PC-9 (cell line): ENCODE data around the gene HOXA5. TPM values are rescaled to one million over a fixed set of nuclear protein-coding genes. Genes with fewer than 3 reads are reported as not detected.

Experiments used
- BruUV-seq: library from RNA; stranded (reverse); fragments of 400-500 nt; replicated peaks from 2 replicates; lab custom pipeline; 2021; lab: Mats Ljungman, UMichigan
- CTCF ChIA-PET: fragments of 300-600 bp; sonication (Branson Sonifier 250); formaldehyde crosslinking; loops from one replicate; lab custom pipeline; 2022; ENCODE audit warnings: antibody characterized with exemption; lab: Charles Lee
- POLR2A ChIA-PET: fragments of 300-600 bp; sonication (Branson Sonifier 250); formaldehyde crosslinking; loops from one replicate; lab custom pipeline; 2022; ENCODE audit warnings: antibody characterized with exemption; ENCODE audit not compliant: unreplicated experiment; lab: Charles Lee
- DNase-seq, 2 experiments: peaks; one replicate each; pipeline versions ENCODE4 v3.0.0 to v3.0.0-alpha.2; 2015 to 2022; ENCODE audit warnings: mixed read lengths in 1 of 2
- H2AFZ ChIP-seq: fragments of 200-600 bp; sonication (generic); 2 replicates; pipeline ENCODE4 v1.8.1; 2017; ENCODE audit warnings: antibody characterized with exemption
- H3F3A ChIP-seq: fragments of 200-600 bp; sonication (generic); 2 replicates; pipeline ENCODE4 v1.8.1; 2017; ENCODE audit warnings: antibody characterized with exemption, mild to moderate bottlenecking, low read depth; ENCODE audit not compliant: insufficient read depth
- H3K27ac ChIP-seq: fragments of 200-600 bp; sonication (generic); 2 replicates; pipeline ENCODE4 v1.6.1; 2016; ENCODE audit warnings: mixed run types
- H3K27me3 ChIP-seq: fragments of 200-600 bp; sonication (generic); 2 replicates; pipeline ENCODE4 v1.6.1; 2016; ENCODE audit warnings: low read depth, mixed run types; ENCODE audit not compliant: insufficient read depth
- H3K36me3 ChIP-seq: fragments of 200-600 bp; sonication (generic); 2 replicates; pipeline ENCODE4 v1.6.1; 2016; ENCODE audit warnings: low read depth, mixed run types
- H3K4me1 ChIP-seq: fragments of 200-600 bp; sonication (generic); replicated peaks from 2 replicates; pipeline ENCODE4 v1.6.1; 2016; ENCODE audit warnings: mixed run types; ENCODE audit not compliant: insufficient read depth
- H3K4me2 ChIP-seq: fragments of 200-600 bp; sonication (generic); 2 replicates; pipeline ENCODE4 v1.6.1; 2017; ENCODE audit warnings: mixed run types
- H3K4me3 ChIP-seq: fragments of 200-600 bp; sonication (generic); 2 replicates; pipeline ENCODE4 v1.6.1; 2016; ENCODE audit warnings: mixed run types
- H3K79me2 ChIP-seq: fragments of 200-600 bp; sonication (generic); 2 replicates; pipeline ENCODE4 v1.6.1; 2017; ENCODE audit warnings: low read depth, mixed run types
- H3K9me2 ChIP-seq: fragments of 200-600 bp; sonication (generic); 2 replicates; pipeline ENCODE4 v1.8.1; 2017; ENCODE audit warnings: mild to moderate bottlenecking; ENCODE audit not compliant: insufficient read depth
- H3K9me3 ChIP-seq: fragments of 200-600 bp; sonication (generic); 2 replicates; pipeline ENCODE4 v1.8.1; 2016; ENCODE audit warnings: low read depth; ENCODE audit not compliant: insufficient read depth
- H4K20me1 ChIP-seq: fragments of 200-600 bp; sonication (generic); 2 replicates; pipeline ENCODE4 v1.8.1; 2017; ENCODE audit not compliant: insufficient read depth
- CTCF ChIP-seq: fragments of 200-600 bp; sonication (generic); conservative IDR thresholded peaks from 2 replicates; pipeline ENCODE4 v1.6.1; 2017; ENCODE audit warnings: mixed run types, antibody characterized with exemption, mild to moderate bottlenecking, moderate library complexity
- EZH2 ChIP-seq: fragments of 200-600 bp; sonication (generic); IDR thresholded peaks from 2 replicates; pipeline ENCODE4 v1.8.0; 2017; ENCODE audit warnings: antibody characterized with exemption, low read depth
- intact Hi-C: fragments of 100-400 bp; cut with micrococcal nuclease; formaldehyde crosslinking; loops from one replicate; pipeline ENCODE4 v1.10.0; 2022; ENCODE audit not compliant: unreplicated experiment
- total RNA-seq: library from RNA; stranded (reverse); gene quantifications from 2 replicates; pipeline ENCODE4 v1.2.3, GENCODE V29; 2021

The HOXA5 gene
- total RNA-seq, 1 experiment from 2014 or later, result 1.0 TPM

- POLR2A ChIA-PET, result no interaction called here
- peaks cover 9% of the 10 kb centered on the region for H3K4me1 ChIP-seq
- CTCF ChIA-PET, result interaction anchor here (0.6 kb wide), 1 partner anchor 387 kb away, joined by 4 read pairs; no protein-coding TSS in a partner anchor
- H3K27ac ChIP-seq, result no peak overlapping the region
- TF ChIP-seq CTCF, result no peak
- no peaks in the 10 kb centered on the region for H3K9me2 ChIP-seq
- H4K20me1 ChIP-seq, result no peaks in the 10 kb centered on the region
- no peaks in the 10 kb centered on the region for H3K27me3 ChIP-seq
- no peak overlapping the region for H3K4me2 ChIP-seq
- no TSS peak for BruUV-seq
- H3K4me3 ChIP-seq, result no peak overlapping the region
- intact Hi-C loops, result no loop called here
- no peaks in the 10 kb centered on the region for H3K9me3 ChIP-seq
- DNase-seq, result no peak
- H2AFZ ChIP-seq, result no peak overlapping the region
- peaks cover 10% of the 10 kb centered on the region for H3K79me2 ChIP-seq
- peaks cover 16% of the 10 kb centered on the region for H3K36me3 ChIP-seq
- H3F3A ChIP-seq, result peaks cover 32% of the 10 kb centered on the region
Observed at GRCh38 chr7:27123007-27123476, 20.4 kb downstream of the HOXA5 start.

- intact Hi-C loops, result no loop called here
- Histone ChIP-seq H3K9me3 (no peaks in the 10 kb centered on the region), H2AFZ (no peak overlapping the region), H3K27me3 (no peaks in the 10 kb centered on the region), H3K4me1 (peaks cover 10% of the 10 kb centered on the region), H3K79me2 (peaks cover 17% of the 10 kb centered on the region), H3K4me2 (no peak overlapping the region), H3K27ac (no peak overlapping the region), H3K36me3 (peaks cover 22% of the 10 kb centered on the region), H4K20me1 (no peaks in the 10 kb centered on the region), H3K9me2 (no peaks in the 10 kb centered on the region), H3K4me3 (no peak overlapping the region), H3F3A (peaks cover 34% of the 10 kb centered on the region)
- no TSS peak for BruUV-seq
- TF ChIP-seq EZH2 (no peak), CTCF (no peak)
- no peak for DNase-seq
- CTCF ChIA-PET, result interaction anchor here (0.6 kb wide), 1 partner anchor 386 kb away, joined by 4 read pairs; no protein-coding TSS in a partner anchor
- POLR2A ChIA-PET, result interaction anchor here (0.5 to 0.7 kb wide), 3 partner anchors 22 to 265 kb away, joined by 4 to 8 read pairs (median 6); no protein-coding TSS in a partner anchor
Observed at GRCh38 chr7:27122077-27122910, 21.2 kb downstream of the HOXA5 start.

GRCh38 chr7:27121684-27122076 lies 21.8 kb downstream of the HOXA5 start:
- Histone ChIP-seq H3K4me2 (no peak overlapping the region), H3K4me3 (no peak overlapping the region), H2AFZ (no peak overlapping the region), H3K79me2 (peaks cover 23% of the 10 kb centered on the region), H3K27ac (no peak overlapping the region), H4K20me1 (no peaks in the 10 kb centered on the region), H3K27me3 (no peaks in the 10 kb centered on the region), H3K36me3 (peaks cover 29% of the 10 kb centered on the region), H3K9me2 (no peaks in the 10 kb centered on the region), H3K4me1 (peaks cover 16% of the 10 kb centered on the region), H3K9me3 (no peaks in the 10 kb centered on the region), H3F3A (peaks cover 34% of the 10 kb centered on the region)
- TF ChIP-seq EZH2 (no peak), CTCF (no peak)
- no TSS peak for BruUV-seq
- ChIA-PET CTCF (no interaction called here), POLR2A (interaction anchor here (0.5 to 0.7 kb wide), 3 partner anchors 22 to 265 kb away, joined by 4 to 8 read pairs (median 6); no protein-coding TSS in a partner anchor)
- DNase-seq, result no peak
- intact Hi-C loops, result no loop called here
